Renal cortex interstitium (tissue), 11 donors: ENCODE measurements around the gene ITPKB. TPM values are rescaled to one million over a fixed set of nuclear protein-coding genes. Genes with fewer than 3 reads are reported as not detected.
"Not testable (repeated sequence)": the region's sequence is repeated elsewhere in the genome, so short reads cannot be mapped to it uniquely, and the experiment has no call there.

Experiments
- DNase-seq, 11 donors: peaks; one replicate each; pipeline ENCODE4 v3.0.0-alpha.2; 2013; ENCODE audit warnings: low read depth in 9 of 11, low spot score in 4 of 11; ENCODE audit errors: extremely low read depth in 1 of 11
- polyA plus RNA-seq, 3 donors: library from polyadenylated mRNA; unstranded; fragments of 120-200 nt; gene quantifications; one replicate each; pipeline ENCODE4 v1.2.1, GENCODE V29; 2013; ENCODE audit not compliant: insufficient read length in 3 of 3

The ITPKB gene
- polyA plus RNA-seq, 3 donors, result 20.2 to 26.3 (median 26.3) TPM

DNA sequence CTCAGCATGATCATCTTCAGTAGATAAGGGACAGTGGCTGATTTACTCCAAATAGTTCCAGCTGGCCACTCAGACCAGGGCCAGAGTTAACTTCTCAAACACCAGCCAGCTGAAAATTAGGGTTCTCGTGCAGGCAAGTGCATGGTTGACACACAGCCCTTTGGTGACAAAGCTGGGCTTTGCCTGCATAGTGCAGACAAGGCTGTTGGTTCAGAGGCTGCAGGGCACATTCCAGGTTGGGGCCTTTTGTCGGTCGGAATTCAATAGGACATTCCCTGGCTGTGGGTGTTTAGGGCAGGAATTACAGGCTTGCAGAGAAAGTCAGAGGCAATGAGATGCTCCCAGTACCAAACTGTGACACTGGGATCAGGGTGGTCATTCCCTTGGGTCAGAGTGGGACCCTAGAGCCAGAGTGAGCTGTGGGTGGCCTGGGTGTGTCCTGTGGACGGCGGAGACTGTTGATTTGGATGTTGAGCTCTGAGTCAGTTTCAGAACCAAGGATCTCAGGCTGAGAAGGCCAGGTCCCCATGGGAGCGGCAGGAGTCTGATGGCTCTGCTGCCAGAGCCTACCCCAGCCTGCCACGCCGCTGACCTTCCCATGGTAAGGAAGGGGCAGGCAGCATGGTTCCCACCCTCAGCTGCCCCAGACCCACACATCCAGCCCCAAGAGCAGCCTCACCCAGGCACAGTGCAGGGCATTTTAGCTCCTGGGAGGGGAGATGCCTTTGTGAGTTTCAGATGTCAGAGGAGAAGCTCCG is 134.3 kb downstream of the ITPKB start:
- no peak for DNase-seq

- DNase-seq, result no peak
These were observed 135.1 kb downstream of the ITPKB start for GRCh38 chr1:226603858-226604559.

GRCh38 chr1:226603022-226603857 is 135.8 kb downstream of the ITPKB start:
- no peak for DNase-seq

DNA sequence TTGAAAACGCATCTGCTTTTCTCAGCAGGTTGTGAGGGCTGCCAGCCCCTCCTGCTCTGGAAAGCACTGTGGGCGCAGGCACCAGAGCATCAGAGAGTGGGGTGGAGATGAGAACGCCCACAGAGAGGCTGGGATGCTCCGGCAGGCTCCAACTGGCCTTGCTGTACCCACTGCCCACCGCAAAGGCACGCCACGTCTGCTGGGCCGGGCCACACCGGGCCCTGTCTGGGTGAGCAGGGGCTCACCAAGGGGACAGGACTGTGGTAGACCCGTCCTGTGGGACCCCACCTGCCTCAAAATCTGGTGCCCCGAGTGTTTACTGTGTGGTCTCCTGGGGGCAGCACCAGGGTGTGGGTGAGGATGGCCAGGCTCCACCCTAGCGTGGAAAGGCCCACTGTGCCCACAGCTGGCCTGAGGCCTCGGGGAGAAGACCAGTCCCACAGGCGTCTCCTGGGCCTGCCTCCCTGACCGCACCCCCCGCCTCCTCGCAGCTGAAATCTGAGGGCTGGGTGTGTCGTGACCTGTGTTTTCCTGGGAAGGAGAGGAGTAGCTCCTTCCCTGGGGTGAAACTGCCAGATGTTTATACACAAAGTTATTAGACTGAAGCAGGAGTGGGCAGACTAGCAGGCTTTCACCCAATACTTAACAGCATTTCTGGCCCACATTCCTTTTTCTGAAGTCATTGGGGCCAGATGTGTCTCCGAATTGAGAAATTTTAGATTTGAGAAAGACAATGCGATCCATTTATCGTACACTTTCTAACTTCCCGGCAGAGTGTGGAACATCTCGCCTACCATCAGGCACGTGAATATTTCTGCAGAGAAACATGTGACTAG is 136.7 kb downstream of the ITPKB start:
- no peak for DNase-seq

DNA sequence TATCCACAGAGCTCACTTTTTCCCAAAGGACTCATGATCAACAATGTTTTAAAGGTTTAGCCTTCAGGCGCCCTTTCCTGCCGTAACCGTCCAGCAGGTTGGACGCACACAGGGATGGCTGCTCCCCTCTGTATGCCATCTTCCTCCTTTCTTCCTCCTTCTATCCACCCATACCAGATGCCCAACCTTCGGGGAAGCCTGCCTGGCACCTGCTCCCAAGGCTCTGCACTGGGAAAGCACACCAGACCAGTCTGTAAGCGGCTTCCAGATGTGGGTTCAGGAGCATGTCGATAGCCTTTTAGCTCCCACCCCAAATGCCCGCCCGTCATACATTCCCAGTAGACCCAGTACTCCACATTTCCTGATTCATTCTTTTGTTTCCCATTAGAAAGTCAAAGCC is 137.6 kb downstream of the ITPKB start:
- DNase-seq, result no peak

DNA sequence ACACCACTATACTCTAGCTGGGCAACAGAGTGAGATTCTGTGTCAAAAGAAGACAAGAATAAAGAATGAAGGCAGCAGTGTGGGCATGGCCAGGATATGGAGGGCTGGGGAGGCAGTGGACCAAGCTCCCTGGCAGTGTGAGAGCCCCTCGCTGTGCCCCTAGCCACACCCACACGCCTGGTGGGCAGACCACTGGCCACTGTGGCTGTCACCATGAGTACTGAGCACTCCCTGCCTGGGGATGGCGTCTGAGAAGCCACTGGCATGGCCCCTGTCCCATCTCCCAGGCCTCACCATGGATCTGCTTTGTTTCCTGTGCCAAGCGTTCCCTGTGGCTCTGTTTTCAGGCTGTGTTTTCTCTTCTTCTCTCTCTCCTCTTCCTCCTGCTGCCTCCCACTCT is 138.8 kb downstream of the ITPKB start:
- no peak for DNase-seq

DNA sequence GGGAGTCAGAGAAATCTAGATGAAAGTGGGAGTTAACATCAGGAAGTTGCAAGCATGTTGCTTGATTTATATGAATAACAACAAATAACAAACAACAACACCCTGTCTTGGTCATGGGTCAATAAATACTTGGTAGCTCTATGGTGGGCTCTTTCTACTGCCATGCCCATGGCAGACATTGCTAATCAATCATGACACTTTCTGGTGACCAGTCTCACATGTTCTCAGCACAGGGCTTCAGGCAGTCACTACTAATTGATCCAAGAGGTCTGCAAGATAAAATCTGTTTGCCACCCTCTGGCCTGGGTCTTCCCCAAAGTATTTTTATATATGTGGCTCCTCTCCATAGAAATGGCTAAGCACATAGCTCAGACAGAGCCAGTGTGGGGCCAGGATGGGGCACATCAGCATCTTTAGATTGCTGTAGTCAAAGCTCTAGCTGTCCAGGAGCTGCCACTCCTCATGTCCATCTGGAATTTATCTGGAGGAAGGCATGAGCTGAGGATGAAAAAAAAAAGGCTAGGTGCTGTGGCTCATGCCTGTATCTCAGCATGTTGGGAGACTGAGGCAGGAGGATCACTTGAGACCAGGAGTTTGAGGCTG is 139.3 kb downstream of the ITPKB start:
- DNase-seq, result no peak

DNA sequence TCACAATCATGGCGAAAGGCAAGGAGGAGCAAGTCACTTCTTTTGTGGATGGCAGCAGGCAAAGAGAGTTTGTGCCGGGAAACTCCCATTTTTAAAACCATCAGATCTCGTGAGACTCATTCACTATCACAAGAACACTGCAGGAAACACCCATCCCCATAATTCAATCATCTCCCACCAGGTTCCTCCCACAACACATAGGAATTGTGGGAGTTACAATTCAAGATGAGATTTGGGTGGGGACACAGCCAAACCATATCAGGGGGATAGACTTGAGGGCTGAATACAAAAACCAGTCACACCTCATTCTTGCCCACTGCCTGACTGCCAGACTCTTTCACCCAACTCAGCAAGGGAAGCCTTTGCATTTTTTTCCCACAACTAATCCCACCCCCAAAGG is 140.1 kb downstream of the ITPKB start:
- not testable (repeated sequence) for DNase-seq

DNA sequence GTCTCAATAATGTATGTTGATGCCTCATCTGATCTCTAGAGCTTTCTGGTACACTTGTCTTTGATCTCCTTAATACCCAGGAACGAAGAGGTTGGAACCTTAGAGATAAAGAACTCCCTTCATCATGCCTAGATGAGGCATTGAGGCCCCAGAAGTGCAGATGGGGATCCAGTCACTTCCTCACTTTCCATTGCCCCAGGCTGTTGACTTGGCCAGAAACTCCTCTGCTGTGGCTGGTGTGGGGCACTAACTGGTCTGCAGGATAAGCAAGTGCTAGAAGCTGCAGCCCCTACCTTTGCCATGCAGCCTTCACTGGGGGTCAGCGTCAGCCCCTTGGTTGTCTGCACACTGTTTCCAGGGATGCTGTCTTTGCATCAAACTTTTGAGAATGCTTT is 140.6 kb downstream of the ITPKB start:
- DNase-seq, result no peak

GRCh38 chr1:226597616-226598454 is 141.2 kb downstream of the ITPKB start:
- DNase-seq, result no peak

DNA sequence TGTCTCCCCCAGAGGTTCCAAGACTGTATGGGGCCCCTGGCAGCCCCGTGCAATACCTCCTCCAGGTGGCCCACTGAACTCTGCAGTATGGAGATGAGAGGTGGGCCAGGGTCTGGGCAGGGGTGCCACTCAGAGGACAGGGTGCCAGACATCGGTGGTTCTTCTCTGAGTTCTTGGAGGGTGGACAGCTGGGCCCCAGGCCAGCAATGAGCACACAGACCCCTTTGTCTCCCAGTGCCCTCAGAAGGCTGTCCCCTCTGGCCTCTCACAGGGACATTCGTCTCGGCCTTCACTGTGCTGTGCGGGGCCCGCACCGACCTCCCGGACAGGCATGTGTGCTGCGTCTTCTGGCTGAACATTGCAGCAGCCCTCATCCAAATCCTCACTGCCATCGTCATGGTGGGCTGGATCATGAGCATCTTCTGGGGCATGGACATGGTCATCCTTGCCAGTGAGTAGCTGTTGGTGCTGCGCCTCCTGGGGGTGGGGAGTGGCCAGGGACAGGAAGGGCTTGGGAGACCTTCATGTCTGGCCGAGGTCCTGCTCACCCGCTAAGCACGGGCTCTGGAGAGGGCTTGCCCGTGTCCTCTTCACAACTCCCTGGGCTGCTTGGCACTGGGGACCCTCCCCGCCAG is 142.4 kb downstream of the ITPKB start:
- no peak for DNase-seq

GRCh38 chr1:226593541-226593940 is 145.5 kb downstream of the ITPKB start:
- no peak for DNase-seq

DNA sequence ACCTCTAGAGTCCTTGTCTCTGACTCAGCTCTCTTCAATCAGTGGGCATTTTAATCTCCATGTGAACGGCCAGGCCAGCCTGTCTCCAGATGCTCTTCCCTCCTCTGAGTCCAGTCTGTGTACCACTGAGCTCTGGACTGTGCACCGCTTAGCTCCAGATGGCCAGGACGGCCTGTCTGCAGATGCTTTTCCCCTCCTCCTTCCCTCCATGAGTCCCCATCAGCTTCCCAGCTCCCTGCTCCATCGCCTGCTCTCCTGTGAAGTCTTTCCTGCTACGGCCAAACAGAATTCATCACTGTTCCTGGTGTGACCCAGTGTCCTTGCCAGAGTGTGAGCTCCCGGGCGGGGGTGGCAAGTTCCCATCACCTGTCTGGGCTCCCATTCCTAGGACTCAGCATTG is 148.5 kb downstream of the ITPKB start:
- DNase-seq, result no peak

GRCh38 chr1:226589008-226589733 is 149.9 kb downstream of the ITPKB start:
- no peak for DNase-seq

DNA sequence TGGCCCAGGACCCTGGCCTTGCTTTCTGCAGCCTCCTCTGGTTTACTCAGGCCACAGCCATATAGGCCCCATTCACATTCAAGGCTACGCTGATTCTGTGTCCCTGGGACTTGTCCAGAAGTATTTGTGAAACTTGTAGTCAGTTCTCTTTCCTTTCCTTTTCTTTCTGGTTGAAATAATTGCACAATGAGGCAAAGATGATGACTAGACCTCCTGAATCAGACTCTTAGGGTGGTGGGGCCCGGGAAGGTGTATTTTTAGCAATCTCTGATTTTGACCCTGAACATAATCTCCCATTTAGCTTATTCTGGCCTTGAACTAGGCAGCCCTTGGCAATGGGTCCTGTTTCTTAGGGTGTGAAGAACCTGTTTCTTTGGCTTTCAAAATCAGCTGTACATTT is 150.6 kb downstream of the ITPKB start:
- DNase-seq, result no peak

- no peak for DNase-seq
These were observed 152.2 kb downstream of the ITPKB start for GRCh38 chr1:226586650-226587422.
